ENCODE data around the gene RFWD3.

Gene RFWD3

DNA sequence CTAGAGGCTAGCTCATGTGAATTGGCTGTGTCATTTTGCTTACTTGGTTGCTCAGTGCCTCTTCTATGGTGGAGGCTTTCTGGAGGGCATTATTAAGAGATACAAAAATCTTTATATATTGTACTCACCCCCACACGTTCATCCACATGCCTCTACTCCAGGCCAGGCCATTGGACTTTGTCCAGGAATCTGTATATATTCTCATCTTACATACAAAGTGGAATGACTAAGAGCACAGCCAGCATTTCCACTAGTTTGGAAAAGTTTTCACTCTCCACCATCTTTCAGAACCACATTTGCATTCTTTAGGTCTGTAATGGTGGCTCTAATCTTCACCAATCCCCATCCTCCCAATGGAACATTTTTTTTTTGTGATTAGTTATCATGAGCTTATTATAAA, 55.0 kb downstream of the RFWD3 start:
- DNase-seq: no peak

DNA sequence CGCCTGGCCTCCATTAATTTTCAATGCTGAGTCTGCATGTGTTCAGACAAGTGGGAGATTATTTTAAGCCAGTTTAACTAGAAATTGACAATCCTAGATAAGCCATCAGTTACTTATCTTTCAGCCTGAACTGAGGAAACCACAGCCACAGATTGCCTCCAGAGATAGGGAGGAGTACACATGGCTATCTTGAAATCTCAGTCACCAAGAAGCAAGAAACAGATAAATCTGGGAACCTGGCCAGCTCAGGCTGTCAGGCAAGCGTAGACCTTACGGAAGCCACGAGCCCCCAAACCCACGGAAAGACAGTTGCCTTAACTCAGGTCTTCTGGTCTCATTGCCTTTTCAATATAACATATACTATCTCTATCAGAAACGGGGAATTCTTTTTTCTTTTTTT, 57.7 kb downstream of the RFWD3 start:
- DNase-seq: peak; percentile 20 to 30

DNA sequence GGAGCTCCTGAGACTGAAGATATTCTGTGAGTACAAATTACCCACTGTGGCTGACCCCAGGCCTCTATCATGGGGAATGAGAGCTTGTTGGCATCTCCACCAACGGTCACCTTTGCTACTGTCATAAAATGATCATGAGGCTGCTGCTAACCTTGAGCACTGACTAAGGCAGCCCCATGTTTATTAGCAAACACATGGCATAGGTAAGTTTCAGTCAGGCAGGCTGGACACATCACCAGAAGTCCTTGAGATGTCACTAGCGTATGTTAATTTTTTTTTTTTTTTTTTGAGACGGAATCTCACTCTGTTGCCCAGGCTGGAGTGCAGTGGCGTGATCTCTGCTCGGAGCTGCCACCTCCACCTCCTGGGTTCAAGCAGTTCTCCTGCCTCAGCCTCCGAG, 58.3 kb downstream of the RFWD3 start:
- no peak for DNase-seq

DNA sequence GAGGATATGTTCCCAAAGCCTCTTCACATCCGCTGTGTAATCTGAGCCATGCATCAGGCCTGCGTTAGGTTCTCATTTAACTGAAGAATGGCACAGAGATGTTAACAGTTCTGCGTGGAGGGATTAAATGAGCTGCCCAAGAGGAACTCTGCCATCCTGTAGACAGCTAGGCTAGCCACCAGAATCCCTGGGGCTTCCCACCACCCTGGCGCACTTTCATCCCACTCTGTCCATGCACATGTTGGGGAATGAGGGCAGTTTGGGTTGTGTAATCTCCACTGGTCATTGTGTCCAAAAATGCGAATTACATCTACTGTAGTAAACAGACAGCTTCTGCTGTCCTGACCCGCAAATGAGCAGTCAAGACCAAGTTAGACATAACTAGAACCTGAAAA, 58.7 kb downstream of the RFWD3 start:
- DNase-seq: no peak

DNA sequence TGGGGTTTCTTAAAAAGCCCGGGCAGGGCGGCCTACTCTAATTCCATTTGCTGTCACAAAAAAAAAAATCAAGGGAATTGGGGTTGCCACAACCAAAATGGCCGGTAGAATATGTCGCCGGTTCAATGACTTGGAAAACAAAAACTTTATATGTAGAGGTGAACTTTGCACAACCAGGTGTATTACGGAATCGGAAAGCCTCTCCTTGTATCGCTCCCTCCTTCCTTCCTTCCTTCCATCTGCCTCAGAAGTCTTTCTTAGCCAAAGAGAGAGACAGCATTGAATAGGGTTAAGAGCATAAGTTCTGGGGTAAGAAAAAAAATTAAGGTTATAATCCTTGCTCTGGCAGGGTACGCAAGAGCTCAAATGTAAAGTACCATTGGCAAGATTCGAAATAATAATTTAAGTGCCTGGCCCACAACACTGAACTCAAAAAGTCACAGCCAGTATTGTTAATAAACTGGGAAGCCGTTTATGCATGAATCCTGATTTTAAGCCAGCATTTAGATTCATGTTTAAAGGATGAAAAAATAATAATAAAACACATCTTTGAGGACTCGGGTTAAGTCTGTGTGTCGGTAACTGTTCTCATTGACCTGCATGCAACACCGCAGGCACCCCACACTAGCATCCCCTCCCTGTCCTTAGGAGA, 59.2 kb downstream of the RFWD3 start:
- no peak for DNase-seq

DNA sequence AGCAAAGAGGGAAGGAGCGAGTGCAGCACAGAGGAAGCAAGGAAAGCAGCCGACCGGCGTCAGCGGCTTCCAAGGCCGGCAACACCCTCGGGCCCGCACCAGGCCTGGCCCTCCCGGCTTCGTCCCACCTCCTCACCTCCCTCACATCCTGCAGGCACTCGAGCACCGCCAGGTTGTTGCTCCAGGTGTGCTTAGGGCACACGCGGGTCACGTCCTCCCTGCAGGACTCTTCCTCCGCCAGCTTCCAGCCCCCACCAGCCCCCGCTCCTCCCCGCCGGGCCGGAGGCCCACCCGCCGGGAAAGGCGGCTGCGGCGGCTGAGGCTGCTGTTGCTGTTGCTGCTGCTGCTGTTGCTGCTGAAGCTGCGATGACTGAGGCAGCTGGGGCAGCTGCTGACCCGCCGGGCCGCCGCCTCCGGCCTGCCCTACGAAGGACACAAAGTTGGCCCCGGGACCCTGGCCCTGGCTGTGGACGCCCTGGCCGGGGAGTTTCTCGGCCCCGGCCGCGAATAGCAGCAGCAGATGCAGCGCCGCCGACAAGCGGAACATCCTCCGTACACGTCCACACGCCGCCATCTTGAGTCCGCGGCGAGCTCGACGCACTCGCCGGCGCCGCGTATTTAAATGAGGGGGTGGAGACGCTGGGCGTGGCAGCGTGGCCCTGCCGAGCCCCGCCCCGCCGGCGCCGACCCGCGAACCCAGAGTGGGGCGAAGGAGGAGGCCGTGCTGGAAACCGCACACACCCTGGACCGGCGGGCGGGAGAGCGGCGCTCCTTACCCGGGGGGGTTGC, 60.0 kb downstream of the RFWD3 start, which contains the start of gene GLG1:
TSS of gene GLG1 (minus strand) at position 594 of the 789 bp plus-strand sequence. CDS start at position 574, 20 bp downstream.
- DNase-seq: peak; percentile 92 to 93

DNA sequence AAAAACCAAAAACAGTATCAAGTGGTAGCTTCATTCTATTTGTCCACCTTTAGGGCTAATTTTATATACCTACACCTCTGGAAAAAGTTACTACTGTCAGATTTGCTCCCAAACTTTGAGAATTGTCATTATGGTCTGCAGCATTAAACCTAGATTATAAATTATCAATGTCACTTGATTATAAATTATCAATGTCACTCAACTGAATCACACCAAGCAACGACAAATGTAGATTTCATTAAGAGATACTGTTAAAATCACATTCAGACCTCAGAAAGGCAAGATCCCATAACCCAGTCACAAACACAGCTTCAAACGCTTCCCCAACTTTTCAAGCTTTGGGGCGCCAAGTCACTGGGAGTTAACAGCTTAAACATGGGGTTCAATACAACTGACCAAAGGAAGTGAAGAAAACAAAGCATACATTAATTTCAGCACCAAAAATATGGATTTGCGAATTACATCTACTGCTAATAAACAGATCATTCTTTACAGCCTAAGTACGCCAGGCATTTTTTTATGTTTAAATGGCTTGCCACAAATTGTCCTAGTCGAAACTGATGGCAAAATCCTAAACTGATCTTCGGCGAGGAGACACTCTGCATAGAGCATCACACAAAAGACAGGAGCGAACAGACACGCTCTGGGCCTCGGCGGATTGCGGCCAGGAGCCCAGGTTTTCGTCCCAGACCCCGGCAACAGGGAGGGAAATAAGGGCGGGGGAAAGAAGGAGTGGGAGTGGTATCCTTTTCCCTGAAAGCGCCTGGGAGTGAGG, 60.7 kb downstream of the RFWD3 start:
- no peak for DNase-seq

DNA sequence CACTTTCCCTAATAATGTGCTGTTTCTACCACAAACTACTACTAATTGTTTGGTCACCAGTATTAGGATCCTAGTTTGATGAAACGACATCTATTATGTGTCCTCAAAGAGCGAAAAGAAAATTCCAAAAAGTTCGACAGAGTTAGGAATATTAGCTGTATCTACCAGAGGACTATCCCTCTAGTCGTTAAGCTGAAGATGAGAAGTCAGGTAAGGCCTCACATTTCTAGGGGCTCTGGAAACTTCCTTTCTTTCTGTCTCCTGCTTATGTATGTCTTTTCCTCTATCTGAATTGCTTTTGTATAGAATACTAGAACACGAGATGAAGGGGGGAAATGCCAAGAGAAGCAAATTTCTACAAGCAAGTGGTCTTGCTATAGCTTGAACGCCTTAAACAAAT, 61.3 kb downstream of the RFWD3 start:
- DNase-seq: no peak

DNA sequence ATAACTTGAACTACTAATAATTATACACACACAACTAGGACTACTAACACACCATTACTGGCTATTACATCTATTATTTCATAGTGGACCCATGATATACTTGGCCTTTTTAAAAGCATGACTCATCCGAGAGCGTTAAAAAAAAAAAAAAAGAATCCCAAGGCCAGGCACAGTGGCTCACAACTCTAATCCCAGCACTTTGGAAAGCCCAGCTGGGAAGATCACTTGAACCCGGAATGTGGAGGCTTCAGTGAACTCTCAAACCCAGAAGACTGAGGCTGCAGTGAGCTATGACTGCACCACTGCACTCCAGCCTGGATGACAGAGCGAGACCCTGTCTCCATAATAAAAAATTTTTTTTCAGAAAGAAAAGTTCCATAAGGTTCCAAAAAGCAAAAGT, 62.8 kb downstream of the RFWD3 start:
- no peak for DNase-seq

DNA sequence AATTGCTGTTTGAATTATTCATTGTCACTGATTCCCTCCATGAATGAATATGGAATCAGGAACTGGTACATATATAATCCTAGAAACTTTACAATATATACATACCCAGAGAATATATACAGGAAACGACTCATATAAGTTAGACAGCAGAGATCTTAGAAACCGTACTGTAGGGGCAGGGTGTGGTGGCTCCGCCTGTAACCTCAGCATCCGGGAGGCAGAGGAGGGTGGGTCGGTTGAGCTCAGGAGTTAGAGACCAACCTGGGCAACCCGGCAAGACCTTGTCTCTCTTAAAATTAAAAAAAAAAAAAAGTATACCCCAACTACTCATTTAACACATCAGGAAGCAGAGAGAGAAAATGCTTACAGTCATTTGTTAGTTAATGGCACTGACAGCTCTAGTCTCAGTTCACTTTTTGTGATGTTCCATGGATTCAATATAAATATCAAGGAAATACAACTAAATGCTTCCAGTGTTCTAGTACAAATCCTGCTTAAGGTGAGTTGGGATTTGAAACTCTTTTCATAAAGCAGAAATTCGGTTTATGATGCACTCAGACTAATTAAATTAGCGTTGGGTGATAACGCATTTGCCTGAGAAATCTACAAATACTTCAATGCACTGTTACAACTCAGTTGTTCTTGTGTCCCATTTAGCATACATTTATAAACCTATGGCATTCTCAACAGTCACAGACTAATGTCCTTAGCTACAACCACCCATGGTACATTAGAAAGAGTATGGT, 65.4 kb downstream of the RFWD3 start:
- peak; percentile 46 to 54 for DNase-seq

DNA sequence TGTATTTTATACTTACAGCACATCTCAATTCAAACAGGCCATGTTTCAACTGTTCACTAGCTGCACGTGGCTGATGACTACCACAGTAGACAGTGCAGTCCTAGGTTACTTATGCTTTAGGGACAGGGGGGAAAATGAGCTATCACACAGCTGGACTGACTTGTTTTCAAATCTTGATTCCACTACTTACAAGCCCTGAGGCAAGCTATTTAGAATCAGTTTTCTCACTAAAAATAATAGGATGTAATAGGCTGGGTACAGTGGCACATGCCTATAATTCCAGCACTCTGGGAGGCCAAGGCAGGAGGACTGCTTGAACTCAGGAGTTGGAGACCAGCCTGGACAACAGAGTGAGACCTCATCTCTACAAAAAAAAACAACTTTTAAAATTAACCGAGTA, 70.1 kb downstream of the RFWD3 start:
- no peak for DNase-seq

DNA sequence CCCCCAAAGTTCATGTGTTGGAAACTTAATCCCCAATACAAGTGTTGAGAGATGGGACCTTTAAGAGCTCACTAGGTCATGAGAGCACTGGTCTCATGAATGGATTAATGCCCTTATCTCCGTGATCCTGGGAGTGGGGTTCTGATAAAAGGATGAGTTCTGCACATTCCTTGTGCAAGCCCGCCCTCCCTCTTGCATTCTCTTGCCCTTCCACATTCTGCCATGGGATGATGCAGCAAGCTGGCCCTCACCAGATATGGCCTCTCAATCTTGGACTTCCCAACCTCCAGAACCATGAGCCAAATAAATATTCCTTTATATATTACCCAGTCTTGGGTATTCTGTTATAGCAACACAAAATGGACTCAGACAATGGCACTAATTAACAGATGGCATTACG, 73.8 kb downstream of the RFWD3 start:
- no peak for DNase-seq

DNA sequence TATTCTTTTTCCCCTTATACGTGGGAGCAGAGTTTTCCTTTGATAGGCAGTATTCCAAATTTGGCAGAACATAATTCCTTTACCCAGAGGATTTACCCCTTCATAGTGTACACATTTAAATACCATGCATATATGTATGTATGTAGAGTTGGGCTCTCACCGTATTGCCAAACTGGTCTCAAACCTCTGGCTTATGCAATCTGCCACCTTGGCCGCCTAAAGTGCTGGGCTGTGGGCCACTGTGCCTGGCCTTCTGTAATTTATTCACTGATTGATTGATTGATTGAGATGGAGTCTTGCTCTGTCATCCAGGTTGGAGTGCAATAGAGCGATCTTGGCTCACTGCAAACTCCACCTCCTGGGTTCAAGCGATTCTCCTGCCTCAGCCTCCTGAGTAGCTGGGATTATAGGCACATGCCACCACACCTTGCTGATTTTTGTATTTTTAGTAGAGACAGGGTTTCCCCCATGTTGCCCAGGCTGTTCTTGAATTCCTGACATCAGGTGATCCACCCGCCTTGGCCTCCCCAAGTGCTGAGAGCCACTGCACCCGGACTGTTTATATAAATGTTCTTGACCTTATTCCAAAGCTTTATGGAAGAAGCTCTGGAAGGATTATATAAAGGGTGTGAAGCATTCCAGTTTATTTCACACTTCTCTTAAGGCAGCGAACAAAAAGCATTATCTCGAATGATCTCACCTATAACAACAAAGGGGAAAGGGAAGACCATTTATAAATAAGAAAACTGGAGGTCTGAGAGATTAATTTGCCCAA, 74.6 kb downstream of the RFWD3 start:
- DNase-seq: no peak

DNA sequence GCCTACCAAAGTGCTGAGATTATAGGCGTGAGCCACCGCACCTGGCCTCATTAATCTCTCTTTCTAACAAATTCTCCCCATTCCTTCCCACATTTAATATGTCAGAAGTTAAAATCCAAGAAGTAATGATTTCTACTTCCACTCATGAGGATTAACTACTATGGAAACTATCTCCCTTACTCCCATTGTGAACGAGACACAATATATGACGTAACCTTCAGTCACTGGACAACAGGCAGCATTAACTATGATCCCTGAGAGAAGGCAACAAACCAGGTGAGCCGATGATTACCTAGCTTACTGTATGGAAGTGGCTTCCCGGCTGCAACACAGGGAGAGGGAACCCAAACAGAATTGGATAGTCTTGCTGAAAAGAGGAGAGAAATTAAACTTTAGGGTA, 79.7 kb downstream of the RFWD3 start:
- no peak for DNase-seq

DNA sequence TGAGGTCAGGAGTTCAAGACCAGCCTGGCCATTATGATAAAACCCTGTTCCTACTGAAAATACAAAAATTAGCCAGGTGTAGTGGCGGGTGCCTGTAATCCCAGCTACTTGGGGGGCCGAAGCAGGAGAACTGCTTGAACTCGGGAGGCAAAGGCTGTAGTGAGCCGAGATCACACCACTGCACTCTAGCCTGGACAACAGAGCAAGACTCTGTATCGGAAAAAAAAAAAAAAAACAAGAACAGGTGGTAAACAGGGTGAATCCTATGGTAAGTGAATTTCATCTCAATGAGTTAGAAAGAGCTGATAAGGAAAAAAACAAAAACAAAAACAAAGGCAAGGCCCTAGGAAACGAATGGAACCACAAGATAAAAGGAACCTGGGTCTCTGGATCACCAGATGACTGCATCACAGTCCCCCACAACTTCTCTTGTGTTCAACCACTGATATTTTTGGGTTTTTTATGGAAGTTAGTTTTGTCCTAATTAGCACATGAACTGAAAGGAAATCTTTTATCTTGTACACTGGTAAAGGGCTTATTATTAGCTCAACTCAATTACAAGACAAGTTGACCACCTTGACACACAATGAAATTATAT, 80.7 kb downstream of the RFWD3 start:
- DNase-seq: no peak

DNA sequence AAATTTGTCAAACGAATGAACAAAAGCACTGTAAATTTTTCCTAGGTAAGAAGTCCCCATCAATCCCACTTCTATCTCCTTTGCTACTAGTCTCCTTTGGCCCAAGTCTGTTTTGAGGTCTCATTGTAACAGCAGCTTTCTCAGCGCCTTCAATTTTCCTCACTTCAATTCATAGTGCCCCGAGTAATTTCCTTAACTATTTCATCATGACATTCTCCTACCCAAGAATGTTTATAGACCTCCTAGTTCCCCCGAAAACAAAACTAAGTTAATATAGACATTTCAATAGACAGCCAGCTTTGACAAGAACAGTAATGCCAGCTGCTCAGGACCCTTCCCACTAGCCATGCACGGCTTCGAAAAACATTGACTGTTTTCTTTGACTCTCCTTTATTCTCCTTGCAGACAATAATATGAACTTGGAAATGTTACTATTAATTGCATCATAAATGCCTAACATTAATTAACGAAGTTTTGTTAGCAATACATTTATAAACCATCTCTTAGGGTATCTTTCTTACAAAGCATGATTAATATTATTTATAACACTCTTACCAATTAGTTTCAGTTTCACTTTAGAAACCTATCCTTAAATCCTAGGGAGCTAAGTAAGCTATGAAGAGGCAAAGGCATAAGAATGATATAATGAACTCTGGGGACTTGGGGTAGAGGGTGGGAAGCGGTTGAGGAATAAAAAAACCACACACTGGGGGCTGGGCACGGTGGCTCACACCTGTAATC, 82.6 kb downstream of the RFWD3 start:
- DNase-seq: no peak

DNA sequence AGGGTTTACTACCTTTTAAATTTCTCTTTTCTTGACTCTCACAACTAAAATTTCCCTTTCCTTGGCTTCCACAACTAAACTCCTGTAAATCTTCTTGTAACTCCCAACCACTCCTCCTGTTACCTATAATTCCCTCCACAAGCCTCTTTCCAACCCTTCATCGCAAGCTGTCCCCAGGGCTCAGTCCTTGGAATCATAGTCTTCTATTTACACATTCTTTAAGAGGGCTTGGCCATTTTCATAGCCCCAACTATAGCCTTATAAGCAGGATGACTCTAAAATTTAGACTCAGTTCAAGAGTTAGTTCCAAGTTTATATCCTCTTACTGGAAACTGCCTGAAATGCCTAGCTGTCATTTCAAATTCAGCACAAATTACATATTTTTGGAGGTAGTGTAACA, 83.7 kb downstream of the RFWD3 start:
- DNase-seq: no peak

DNA sequence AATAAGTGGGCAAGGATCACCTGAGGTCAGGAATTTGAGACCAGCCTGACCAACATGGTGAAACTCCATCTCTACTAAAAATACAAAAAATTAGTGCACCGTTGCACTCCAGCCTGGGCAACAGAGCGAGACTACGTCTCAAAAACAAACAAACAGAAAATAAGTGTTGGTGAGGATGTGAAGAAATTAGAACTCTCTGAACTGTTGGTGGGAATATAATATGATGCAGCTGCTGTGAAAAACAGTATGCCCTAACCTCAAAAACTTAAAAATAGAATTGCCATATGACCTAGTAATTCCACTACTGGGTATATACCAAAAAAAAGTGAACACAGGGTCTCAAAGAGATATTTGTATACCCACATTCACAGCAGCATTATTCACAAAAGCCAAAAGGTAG, 85.8 kb downstream of the RFWD3 start:
- DNase-seq: no peak

DNA sequence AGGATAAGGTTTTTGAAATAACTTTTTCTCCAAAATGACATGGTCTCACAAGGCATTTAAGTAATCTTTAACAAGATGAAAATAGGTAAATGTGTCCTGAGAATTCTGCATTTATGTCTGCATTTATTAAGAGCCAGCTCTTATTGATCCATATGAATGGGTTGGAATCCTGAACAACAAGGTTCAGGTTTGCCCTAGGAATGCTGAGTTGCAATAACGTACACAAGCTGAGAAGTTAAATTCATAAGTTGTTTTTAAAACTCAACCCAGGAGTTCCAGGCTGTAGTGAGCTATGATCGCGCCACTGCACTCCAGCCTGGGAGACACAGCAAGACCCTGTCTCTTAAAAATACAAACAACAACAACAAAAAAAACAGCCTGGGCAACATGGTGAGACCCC, 87.8 kb downstream of the RFWD3 start:
- no peak for DNase-seq

DNA sequence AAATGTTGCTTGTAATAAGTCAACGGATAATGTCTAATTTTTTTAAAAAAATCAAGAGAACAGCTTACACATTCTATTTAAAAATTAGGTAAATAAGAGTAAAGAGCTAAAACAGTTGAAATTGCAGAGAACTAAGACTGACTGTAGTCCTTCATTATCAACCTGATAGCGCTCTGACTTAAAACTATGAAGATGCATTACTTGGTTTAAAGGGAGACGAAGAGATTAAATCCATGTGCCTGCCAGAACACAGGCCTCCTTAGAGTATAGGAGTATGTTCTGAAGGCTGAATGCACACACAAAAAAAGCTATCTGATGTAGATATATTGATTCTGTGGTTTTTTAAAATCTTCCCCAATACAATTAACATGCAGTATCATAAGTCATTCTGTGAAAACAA, 88.2 kb downstream of the RFWD3 start:
- no peak for DNase-seq

DNA sequence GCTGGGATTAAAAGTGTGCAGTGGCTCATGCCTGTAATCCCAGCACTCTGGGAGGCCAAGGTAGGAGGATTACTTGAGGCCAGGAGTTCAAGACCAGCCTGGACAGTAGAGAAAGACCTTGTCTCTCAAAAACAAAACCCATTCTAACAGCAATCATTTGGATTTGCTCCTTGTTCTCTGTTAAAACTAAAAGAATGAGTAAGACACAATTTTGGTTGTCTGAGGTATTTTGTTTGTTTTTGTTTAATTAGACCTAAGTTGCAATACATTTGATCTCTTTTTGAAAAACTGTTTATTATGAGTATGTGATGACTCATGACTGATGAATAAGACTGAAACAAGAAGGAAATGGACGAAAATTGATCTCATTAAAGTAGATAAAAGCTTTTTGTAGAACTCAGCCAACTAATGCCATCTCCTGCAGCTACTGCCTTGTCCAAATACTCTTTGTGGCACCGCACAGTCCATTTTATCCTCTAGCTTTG, 88.8 kb downstream of the RFWD3 start:
- no peak for DNase-seq

Measured in stimulated activated CD4-positive, alpha-beta T cell treated with anti-CD3 and anti-CD28 coated beads, Interleukin-2, amount 100 ng/mL, for 24 hours (primary cell).